ENCODE results near the gene FBXL13.
"Not testable (repeated sequence)": the region's sequence is repeated elsewhere in the genome, so short reads cannot be mapped to it uniquely, and the experiment has no call there.

FBXL13 gene

DNA sequence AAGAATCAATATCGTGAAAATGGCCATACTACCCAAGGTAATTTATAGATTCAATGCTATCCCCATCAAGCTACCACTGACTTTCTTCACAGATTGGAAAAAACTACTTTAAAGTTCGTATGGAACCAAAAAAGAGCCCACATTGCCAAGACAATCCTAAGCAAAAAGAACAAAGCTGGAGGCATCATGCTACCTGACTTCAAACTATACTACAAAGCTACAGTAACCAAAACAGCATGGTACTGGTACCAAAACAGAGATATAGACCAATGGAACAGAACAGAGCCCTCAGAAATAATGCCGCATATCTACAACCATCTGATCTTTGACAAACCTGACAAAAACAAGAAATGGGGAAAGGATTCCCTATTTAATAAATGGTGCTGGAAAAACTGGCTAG, 53.7 kb downstream of the FBXL13 start:
- not testable (repeated sequence) for DNase-seq

DNA sequence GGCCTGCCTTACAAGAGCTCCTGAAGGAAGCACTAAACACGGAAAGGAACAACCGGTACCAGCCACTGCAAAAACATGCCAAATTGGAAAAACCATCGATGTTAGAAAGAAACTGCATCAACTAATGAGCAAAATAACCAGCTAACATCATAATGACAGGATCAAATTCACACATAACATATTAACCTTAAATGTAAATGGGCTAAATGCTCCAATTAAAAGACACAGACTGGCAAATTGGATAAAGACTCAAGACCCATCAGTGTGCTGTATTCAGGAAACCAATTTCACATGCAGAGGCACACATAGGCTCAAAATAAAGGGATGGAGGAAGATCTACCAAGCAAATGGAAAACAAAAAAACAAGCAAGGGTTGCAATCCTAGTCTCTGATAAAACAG, 56.3 kb downstream of the FBXL13 start:
- not testable (repeated sequence) for DNase-seq

DNA sequence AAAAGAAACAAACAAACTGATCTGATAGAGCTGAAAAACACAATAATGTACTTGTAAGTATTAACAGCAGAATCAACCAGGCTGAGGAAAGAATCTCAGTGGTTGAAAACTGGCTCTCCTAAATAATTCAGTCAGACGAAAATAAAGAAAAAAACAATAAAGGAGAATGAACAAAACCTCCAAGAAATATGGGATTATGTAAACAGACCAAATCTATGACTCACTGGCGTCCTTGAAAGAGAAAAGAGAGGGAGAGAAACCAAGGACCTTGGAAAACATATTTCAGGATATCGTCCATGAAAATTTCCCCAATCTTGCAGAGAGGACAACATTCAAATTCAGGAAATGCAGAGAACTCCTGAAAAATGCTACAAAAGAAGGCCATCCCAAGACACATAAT, 62.9 kb downstream of the FBXL13 start:
- no peak for DNase-seq

DNA sequence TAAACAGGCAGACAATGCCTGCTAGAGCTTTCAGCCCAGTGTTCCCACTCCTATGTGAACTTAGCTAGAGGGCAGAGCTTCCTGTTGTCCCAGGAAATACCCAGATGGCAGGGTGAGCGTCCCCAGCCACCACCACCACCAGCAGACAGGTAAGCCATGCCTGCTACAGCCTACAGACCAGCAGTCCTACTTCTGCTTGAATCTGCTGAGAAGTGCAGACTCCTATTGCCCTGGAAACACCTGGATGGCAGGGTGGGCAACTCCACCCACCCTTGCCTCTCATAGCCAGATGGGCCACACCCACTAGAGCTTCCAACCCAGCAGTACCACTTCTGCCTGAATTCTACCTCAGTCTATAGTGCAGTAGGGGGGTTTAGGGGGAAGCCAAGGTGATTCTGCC, 64.4 kb downstream of the FBXL13 start:
- DNase-seq, result no peak

DNA sequence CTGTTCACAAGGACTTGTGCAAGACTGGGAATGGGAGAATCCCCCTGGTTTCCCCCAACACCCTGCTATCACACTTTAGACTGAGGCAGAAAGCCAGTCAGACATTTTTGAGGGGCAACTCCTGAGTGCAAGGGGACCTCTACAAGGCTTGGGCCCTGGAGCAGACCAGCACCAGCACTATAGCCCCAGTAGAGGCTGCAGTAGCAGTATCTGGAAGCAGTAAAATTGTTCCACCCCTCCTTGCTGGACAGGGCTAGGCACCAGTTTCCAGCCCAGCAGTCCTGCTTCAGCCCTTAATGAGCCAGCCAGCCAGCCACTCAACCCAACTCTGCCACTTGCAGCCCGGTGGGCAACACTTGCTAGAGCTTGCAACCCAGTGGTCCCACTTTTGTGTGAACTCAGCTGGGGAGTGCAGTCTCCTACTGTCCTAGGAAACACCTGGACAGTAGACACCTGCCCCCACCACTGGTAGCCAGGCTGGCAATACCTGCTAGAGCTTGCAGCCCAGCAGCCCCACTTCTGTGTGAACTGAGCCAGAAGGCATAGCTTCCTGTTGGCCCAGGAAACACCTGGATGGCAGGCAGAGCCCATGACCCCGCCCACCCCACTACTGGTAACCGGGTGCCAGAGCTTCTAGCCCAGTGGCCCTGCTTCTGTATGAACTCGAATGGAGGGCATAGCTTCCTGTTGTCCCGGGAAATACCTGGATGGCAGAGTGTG, 65.0 kb downstream of the FBXL13 start:
- DNase-seq, result no peak

DNA sequence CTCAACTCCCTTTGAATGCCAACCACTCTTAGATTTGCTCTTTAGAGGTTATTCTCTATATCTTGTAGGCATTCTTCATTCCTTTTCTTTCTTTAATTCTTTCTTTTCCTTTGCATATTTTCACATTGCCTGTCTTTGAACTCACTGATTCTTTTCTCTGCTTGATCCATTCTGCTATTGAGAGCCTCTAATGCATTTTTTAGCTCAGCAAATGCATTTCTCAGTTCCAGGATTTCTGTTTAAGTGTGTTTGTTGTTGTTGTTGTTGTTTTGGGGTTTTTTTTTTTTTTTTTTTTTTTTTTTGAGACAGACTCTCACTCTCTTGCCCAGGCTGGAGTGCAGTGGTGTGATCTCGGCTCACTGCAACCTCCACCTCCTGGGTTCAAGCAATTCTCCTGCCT, 71.6 kb downstream of the FBXL13 start:
- no peak for DNase-seq

DNA sequence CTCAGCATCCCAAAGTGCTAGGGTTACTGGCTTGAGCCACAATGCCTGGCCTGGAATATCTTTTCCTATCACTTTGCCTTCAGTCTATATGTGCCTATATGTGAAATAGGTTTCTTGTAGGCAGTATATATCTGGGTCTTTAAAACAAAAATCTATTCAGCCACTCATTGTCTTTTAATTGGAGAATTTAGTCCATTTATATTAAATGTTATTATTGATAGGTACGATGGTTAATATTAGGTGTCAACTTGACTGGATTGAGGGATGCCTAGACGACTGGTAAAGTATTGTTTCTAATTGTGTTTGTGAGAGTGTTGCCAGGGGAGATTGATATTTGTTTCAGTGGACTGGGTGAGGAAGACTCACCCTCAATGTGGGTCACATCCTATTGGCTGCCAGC, 73.4 kb downstream of the FBXL13 start:
- no peak for DNase-seq

DNA sequence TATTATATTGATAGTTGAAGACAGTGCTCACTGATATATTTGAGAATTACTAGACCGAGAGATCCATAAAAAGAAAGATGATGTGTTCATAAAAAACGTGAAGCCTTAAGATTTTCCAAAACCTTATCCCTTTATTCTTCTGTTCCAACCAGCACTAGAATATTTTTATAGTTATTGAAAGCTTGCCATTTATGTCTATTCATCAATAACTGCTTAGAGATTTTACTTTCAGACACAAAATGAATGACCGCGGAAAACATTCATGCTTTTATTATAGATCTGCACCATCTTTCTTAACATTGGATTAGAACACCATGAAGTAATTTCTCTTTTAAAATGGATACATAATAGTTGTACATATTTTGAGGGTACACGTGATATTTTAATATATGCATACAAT, 77.6 kb downstream of the FBXL13 start:
- DNase-seq, result no peak

DNA sequence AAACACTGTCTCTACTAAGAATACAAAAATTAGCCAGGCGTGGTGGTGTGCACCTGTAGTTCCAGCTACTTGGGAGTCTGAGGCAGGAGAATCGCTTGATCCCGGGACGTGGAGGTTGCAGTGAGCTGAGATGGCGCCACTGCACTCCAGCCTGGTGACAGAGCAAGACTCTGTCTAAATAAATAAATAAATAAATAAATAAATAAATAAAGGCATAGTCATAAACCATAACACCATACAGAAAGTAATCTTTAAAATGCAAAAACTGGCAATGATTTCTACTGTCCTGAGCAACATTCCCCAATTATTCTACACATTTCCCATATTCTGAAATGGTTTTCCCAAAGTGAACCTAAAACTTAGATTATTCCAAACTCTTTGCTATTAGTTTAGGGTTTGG, 79.0 kb downstream of the FBXL13 start:
- DNase-seq, result not testable (repeated sequence)

DNA sequence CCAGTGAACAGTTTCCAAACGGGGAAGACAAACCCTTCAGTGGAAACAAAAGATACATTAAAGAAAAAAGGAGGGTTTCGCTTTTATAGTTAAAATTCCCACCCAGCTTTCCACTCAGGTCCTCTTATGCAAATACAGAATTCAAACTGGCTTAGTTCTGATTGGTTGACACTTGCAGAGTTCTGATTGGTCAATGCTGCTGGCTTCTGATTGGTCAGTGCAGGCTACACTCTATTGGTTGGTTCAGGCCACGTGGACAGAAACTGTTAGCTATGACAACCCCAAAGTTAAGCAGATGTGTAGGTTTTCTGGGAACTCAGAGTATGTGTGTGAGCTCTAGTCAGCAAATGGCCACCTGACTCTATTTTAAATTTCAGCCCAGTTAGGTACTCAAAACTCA, 80.0 kb downstream of the FBXL13 start:
- no peak for DNase-seq

DNA sequence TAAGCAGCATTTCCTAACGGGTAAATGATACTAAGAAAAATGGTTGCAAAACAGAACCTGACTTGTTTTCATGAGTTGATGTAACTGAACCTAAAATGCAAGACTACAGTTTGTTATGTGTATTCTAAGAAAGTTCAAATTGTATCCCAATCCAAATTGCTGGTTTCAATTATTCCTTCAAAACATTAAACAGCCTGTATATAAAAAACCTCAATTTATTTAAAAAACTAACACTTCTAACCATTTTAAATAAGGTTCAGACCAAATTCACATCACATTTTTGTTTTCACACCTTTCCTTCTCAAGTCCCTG, 80.9 kb downstream of the FBXL13 start:
- no peak for DNase-seq

DNA sequence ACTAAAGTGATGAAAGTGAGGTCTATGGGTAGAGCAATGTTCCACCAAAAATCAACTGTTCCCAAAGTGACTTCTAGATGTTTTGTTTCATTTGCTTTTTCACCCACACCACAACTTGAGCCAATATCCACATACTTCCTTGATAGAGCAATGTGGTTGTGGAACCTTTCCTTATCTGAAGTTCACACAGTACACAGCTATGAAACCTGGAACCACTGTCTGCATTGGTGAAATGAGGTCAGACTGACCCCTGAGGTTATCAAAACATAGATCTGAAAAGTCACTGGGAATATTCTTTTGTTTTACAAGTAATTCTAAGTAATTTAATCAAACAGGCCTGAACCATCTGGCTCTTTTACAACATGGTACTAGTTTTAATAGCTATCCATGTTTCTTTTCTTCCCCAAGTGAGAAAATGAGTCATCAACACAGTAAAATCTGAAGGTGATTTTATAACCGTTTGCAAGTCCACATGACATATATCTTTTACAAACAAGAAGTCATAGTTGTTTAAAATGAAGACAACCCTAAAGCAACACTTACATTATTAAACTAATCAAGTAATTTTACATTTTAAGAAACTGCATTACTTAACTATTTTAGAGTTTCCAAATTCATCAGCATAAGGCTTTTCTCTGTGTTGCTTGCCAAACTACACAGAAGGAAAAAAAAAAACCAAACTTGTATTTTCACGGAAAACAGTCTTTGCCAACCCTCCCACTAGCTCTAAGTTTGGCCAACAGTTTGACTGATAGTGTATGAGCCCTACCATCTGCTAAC, 81.5 kb downstream of the FBXL13 start:
- no peak for DNase-seq

DNA sequence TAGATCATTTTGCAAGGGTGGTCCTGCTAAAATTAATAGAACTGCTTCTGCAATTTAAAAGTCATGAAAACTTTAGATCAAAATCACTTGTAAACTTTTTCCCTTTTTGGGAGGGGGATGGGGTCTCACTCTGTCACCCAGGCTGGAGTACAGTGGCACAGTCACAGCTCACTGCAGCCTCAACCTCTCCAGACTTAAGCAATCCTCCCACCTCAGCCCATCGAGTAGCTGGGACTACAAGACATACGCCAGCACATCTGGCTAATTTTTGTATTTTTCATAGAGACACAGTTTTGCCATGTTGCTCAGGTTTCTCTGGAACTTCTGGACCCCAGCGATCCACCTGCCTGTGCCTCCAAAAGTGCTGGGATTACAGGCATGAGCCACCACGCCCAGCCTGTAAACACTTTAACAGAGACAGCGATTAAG, 82.1 kb downstream of the FBXL13 start:
- DNase-seq, result no peak

DNA sequence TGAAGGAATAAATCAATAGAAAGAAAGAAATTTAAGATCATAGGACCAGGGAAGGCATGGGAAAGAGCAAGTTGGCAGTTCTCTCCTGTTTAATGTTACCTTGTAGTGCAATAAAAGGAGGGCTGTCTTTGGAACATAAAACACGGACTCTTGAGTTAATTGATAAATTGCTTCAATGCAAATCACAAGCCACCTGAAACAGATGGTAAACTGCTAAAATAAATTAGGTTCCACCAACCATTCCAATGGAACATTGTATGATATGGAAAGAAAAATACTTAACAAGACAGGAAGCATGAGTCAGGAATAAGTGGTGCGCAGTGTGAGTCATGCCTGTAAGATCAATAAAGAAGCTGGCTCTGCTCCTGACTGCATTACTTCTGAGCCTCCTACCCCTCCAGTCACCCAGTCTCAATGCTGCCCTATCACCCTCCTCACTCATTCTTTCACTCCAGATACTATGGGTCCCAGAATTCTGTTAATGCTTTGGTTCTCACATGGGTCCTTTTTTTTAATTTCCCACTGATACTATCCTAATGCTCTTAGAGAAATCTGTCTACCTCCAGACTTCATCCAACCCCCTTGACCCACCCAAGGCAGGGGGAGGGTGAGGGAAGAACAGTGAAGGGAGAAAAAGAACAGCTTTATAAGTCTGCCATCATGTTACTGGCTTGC, 82.9 kb downstream of the FBXL13 start:
- DNase-seq, result no peak

DNA sequence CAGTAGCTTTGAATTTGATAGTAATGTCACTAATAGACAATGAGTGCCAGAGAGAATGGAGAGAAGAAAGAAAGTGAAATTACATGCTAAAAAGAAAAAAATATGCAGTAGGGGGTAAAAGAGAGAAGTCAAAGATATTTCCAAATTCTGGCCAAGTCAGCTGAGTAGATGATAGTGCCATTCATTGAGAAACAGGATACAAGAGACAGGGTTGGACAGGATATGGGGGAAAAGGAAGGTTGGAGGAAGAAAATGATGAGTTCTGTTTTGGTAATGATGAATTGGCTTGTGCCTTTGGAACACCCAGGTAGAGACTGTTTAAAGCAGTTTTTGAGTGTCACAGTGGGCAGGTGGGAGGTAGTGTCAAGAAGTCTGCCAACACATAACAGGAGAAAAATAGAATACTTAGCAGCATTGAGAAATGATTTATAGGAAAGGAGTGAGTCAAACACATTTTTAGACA, 83.5 kb downstream of the FBXL13 start:
- no peak for DNase-seq

DNA sequence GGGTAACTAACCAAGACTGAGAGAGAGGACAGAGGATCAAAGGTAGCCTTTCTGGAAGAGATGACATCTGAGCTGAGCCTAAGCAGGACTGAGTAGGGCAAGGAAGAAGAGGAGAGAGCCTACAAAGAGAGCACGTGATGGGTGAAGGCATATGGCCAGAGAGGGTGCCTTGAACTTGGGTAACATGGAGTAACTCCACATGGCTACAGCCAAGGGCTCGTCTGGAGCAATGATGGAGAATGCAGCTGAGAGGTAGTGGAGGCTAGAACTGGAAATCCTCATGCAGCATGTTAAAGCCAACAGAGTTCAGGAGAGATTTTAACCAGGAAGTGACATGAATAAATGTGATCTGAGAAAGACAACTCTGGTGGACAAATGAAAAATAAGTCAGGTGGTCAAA, 84.0 kb downstream of the FBXL13 start:
- no peak for DNase-seq

DNA sequence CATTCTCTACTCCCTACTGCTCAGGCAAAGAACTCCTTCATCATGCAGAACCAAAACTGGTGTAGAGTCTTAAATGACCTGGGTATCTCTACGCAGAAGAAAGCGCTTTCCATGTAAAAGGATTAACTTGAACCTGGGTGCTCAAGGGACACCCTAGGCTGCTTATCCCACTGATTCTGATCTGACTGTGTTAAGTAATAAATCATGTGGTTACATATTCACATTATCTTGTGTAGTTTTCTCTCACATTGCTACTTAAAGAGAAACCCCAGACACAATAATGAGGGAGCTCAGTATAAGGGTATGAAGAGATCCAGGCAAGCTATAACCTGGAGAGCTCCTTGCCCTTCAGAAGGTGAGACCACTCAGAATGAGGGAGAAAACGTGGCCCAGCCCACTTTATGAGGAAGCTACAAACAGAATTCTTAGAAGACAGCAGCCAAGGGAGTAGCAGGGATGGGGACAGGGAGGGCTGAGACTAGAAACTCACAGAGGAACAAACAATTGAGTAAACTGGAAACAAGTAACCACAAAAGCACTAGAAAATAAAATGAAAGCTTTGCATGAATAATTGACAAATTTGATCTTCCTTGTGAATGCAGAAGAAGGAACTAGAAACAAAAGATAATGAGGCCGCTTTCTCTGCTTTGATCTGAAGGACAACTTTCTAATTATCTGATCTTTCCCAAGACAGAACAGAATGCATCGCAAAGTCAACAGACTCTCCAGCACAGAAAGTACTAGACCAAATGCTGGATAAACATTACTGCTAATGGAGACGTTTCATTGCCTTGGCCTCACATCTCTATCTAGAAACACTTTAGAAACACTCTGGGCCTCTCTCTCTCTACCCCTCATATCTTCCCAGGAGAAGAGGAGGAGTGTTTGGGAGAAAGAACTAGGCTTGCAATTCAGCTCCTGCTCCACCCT, 85.7 kb downstream of the FBXL13 start:
- DNase-seq, result no peak

DNA sequence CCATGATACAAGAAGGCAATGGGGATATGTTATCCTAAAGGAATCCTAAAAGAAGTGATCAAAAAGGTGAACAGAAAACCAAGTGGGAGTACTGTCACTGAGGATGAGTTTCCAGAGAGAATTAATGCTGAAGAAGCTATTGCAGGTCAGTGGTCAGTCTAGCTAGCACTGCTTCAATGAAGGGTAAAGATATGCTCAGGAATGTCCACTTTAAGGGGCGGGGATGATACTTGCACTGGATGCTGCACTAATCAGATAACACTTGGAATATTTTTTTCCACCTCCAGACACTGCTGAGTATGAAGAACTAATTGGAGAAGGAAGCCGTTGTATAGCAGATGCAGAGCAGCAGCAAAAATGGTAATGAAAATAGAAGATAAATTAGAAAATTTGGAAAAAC, 86.5 kb downstream of the FBXL13 start:
- DNase-seq, result no peak

DNA sequence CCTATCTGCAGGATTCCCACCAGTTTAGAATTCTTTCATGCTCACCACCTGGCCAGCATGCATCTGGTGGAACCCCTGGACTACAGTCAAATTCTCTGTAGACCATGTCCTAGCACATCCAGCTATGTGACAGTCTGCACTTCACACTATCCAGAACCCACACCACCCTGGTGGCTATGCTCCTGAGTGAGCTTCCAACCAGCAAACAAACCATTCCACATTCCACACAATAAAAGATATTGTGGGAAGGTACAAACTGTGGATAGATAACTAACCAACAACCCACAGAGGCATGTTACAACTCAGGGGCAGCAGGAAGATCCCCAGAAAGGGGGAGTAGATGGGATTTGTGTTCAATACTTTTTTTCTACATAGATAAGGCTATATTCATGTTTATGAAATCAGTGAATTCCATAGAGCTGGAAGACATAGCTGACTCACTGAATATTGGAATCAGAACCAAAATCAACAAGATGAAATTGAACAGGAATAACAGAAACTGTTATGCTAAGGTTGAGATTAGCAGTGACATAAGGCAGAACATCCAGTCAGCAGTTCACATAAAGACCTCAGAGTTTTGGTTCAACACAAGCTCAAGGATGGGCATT, 89.3 kb downstream of the FBXL13 start:
- DNase-seq, result no peak

DNA sequence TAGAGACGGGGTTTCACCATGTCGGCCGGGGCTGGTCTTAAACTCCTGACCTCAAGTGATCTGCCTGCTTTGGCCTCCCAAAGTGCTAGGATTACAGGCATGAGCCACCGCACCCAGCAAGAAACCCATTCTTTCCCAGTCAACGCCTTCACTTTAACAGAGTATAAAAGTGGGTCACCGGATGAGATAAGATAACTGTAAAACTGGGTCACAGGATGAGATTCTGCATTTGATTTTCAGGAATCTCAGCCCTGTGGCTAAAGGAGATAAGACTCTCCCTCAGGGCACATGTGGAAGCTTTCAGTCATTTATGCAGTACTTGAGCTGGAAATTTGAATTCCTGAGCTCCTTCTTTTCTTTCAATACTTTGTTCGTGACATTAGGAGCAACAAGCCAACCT, 91.0 kb downstream of the FBXL13 start:
- no peak for DNase-seq

DNA sequence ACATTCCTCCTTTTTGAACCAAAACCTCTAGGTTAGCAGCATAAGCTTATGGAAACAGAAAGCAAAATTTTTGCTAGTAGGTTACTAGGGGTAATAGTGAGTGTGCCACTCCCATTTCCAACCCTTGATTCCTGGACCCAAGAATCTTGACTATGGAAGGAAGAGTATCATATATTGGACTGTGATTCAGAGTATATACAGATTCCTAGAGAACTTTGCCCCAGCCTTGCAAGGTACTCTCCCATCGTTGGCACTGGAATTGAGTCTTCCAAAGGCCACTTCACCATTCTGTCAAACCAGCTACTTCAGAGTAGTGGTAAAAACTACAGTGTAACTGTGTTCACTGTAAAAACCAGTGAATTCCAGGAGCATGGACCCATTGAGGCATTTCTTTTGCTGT, 92.4 kb downstream of the FBXL13 start:
- no peak for DNase-seq

DNA sequence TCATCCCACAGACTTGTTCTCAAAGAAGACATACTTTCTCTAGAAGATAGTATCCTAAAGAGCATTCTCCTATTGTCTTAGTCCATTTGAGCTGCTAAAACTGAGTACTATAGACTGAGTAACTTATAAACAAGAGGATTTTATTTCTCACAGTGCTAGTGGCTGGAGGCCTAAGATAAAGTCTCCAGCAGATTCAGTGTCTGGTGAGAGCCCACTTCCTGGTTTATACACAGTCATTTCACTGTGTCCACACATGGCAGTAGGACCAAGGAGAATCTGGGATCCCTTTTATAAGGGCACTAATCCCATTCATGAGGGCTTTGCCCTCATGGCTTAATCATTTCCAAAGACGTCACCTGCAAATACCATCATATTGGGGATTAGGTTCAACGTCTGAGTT, 93.1 kb downstream of the FBXL13 start:
- no peak for DNase-seq

DNA sequence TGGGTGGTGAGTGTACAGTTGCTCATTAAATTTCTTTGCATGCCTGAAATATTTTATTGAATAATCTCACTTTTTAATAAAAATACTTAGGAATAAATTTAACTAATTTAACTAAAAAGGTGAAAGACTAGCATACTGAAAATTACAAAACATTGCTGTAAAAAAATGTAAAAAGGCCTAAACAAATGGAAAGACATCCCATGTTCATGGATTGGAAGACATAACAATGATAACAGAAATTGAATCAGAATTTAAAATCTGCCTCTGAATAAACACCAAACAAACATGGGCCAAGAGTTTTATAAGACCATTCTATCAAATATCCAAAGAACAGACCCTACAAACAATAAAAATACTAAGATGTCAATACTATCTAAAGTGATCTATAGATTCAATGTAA, 94.9 kb downstream of the FBXL13 start:
- DNase-seq, result no peak
